Forelimb muscle (tissue), 1 donor: ENCODE data around the gene ZFP69. TPM values are rescaled to one million over a fixed set of nuclear protein-coding genes. Genes with fewer than 3 reads are reported as not detected.

Experiments used
- DNase-seq: peaks from one replicate; pipeline ENCODE4 v3.0.0-alpha.2; 2013; ENCODE audit warnings: low read depth
- polyA plus RNA-seq: library from polyadenylated mRNA; unstranded; fragments of 120-200 nt; gene quantifications from one replicate; pipeline ENCODE4 v1.2.1, GENCODE V29; 2013; ENCODE audit not compliant: insufficient read length

ZFP69 gene
- polyA plus RNA-seq, 1 donor, result 5.8 TPM

- peak; percentile 34 for DNase-seq
These were observed 31.6 kb downstream of the ZFP69 start, which contains the start of gene EXO5 for GRCh38 chr1:40508375-40509341. Gene EXO5 (plus strand): TSS chr1:40508767. CDS start chr1:40514545, 5,778 bp downstream.

DNA sequence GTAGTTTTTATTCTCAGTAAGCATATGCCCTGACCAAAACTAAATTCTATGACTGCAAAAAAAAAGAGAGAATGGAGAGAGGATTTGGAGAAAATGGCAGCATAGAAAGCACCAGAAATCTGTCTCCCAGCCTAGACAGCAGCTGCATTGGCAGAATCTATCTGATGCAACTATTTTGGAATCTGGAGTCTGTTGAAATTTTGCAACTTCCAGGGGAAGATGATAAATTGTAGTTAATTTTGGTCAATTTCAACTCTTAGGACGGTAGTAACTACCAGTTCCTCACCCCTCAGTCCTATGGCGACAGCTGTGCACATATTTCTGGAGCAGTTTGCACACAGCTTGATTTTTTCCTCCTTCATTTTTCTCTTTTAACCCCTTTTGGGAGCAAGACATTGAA is 42.4 kb downstream of the ZFP69 start:
- DNase-seq, result no peak

GRCh38 chr1:40530735-40531380 is 53.8 kb downstream of the ZFP69 start:
- peak; percentile 13 for DNase-seq

- DNase-seq, result peak; percentile 90
These were observed 54.4 kb downstream of the ZFP69 start, which contains the start of gene ZNF684 for GRCh38 chr1:40531381-40532061. Gene ZNF684 (plus strand): TSS chr1:40531637. CDS start chr1:40533167, 1,530 bp downstream.

GRCh38 chr1:40532062-40532389 is 54.9 kb downstream of the ZFP69 start:
- no peak for DNase-seq

DNA sequence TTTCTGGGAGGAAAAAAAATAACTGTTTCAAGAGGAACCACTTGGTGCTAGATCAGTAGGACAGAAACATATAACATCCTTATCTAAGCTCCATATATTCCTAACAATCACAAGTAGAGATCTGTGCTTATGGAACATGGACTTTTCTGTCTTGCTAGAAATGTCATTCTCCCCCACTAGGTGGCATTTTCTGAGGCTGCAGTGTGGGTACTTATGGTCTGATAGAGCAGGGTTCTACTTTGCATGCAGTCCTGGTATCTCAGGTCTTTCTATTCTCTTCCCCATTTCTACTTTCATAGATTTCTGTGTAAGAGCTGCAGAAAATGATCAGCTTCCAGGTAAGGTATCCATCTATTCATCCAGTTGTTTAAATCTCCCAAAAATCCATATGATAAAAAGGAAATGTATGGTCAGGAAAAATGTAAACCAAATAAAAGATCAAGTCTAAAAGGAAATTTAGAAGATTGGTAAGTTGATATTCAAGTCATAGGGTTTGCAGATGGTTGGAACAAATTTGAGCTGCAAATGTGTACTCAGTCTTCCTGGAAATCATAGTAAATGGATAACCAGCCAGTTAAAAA is 55.8 kb downstream of the ZFP69 start:
- no peak for DNase-seq

DNA sequence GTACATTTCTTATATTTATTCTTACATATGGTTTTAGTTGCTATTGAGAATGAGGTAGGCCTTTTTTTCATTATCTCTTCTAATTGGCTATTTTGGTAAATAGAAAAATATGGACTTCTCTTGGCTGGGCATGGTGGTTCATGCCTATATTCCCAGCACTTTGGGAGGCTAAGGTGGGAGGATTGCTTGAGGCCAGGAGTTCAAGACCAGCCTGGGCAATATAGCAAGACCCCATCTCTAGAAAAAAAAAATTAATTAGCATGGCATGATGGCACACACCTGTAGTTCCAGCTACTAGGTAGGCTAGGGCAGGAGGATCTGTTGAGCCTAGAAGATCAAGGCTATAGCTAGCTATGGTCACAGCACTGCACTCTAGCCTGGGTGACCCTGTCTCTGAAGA is 57.5 kb downstream of the ZFP69 start:
- DNase-seq, result no peak

DNA sequence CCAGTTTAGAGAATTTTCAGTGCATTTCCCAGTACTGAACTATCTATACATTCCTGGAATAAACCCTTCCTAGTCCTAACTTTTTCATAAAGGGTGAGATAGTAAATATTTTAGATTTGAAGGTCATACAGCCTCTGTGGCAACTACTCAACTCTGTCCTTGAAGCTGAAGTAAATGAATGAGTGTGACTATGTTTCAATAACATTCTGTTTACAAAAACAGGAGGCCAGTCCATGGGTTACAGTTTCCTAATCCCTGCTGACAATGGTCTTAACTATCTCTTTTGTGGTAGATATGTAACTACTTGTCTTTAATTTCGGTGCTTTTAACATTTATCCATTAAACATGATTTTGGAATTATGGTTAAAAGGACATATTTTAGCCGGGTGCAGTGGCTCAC is 58.6 kb downstream of the ZFP69 start:
- DNase-seq, result no peak

- DNase-seq, result no peak
These were observed 62.2 kb downstream of the ZFP69 start for GRCh38 chr1:40539338-40539737.

Other genes with a start within 250 kb of the ZFP69 start
- gene TMCO2, start 229.4 kb upstream of the ZFP69 start, polyA plus RNA-seq, result not detected
- gene ZMPSTE24, start 219.1 kb upstream of the ZFP69 start, polyA plus RNA-seq, result 23.9 TPM
- 1.6 TPM for gene COL9A2, start 160.0 kb upstream of the ZFP69 start, polyA plus RNA-seq
- gene SMAP2, start 103.6 kb upstream of the ZFP69 start, polyA plus RNA-seq, result 15.1 TPM
- 3.1 TPM for gene ZFP69B, start 26.8 kb upstream of the ZFP69 start, polyA plus RNA-seq
- gene EXO5, start 31.5 kb downstream of the ZFP69 start, polyA plus RNA-seq, result 8.2 TPM
- 3.1 TPM for gene ZNF684, start 54.3 kb downstream of the ZFP69 start, polyA plus RNA-seq
- gene RIMS3, start 188.4 kb downstream of the ZFP69 start, polyA plus RNA-seq, result 0.57 TPM
- 53.4 TPM for gene NFYC, start 214.4 kb downstream of the ZFP69 start, polyA plus RNA-seq